ENCODE measurements around the gene CDX1. TPM values are rescaled to one million over a fixed set of nuclear protein-coding genes. Genes with fewer than 3 reads are reported as not detected.

CDX1 gene
- total and polyA plus RNA-seq, 8 donors: 0.31 to 472 (median 2.0) TPM; not detected in 5

- WGBS, 5 donors: 67 to 78% (median 73%) methylated on average over 4 of the region's 4 CpGs
- no peak overlapping the region for H3K4me3 ChIP-seq
- peaks cover 0 to 28% (median 11%) of the 10 kb centered on the region in 4 donors for H3K4me1 ChIP-seq
- peaks cover 0 to 4% (median 0%) of the 10 kb centered on the region in 3 donors for H3K27me3 ChIP-seq
- intact Hi-C loops (cut with DNase I; ENCODE audit: low total_unique reads): no loop called here
- no peak overlapping the region for H3K27ac ChIP-seq
- no peak for DNase-seq
- H3K9me3 ChIP-seq: no peaks in the 10 kb centered on the region
- H3K36me3 ChIP-seq: no peaks in the 10 kb centered on the region
- no peak for TF ChIP-seq CTCF (IDR thresholded peaks at IDR 0.05)
- TF ChIP-seq EP300 (IDR thresholded peaks at IDR 0.05): no peak
Measured at GRCh38 chr5:150177721-150178120, 11.1 kb downstream of the CDX1 start.

DNA sequence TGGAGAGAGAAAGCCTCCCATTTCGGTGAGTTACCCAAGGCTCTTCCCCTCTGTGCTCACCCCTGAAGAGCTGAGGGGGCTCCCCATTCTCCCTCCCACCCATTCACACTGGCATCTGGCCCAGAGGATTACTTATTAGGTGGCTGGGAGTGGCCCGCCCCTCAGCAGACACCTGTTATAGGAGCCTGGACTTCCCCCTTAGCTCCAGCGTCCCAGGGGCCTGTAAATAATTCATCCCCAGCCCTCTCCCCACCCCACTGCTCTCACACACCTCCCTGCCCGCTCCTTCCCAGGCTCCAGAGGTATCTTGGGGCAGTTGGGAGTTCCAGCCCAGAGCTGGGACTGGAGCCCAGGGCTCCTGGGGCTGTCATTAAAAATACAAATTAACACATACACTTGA lies 11.7 kb downstream of the CDX1 start:
- Histone ChIP-seq H3K27ac (no peak overlapping the region), H3K4me1 (peaks cover 0 to 32% (median 11%) of the 10 kb centered on the region in 4 donors), H3K4me3 (no peak overlapping the region), H3K9me3 (no peaks in the 10 kb centered on the region), H3K36me3 (no peaks in the 10 kb centered on the region), H3K27me3 (peaks cover 0 to 4% (median 0%) of the 10 kb centered on the region in 3 donors)
- intact Hi-C loops (cut with DNase I; ENCODE audit: low total_unique reads): no loop called here
- WGBS, 5 donors: 43 to 71% (median 47%) methylated on average over 4 of the region's 4 CpGs
- TF ChIP-seq POLR2A (IDR thresholded peaks at IDR 0.05): no peak
- DNase-seq: no peak

GRCh38 chr5:150179019-150179620 lies 12.5 kb downstream of the CDX1 start:
- WGBS, 5 donors: 83 to 92% (median 90%) methylated on average over 6 to 7 of the region's 7 CpGs
- no peaks in the 10 kb centered on the region for H3K36me3 ChIP-seq
- no peaks in the 10 kb centered on the region for H3K9me3 ChIP-seq
- peaks cover 0 to 32% (median 11%) of the 10 kb centered on the region in 4 donors for H3K4me1 ChIP-seq
- no peak overlapping the region for H3K4me3 ChIP-seq
- peak overlapping the region in 1 of 5 donors; percentile 75 for H3K27ac ChIP-seq
- no peak for TF ChIP-seq POLR2AphosphoS5 (IDR thresholded peaks at IDR 0.05)
- no peak for TF ChIP-seq POLR2A (IDR thresholded peaks at IDR 0.05)
- no peak for TF ChIP-seq EP300 (IDR thresholded peaks at IDR 0.05)
- no peak for TF ChIP-seq CTCF (IDR thresholded peaks at IDR 0.05)
- H3K27me3 ChIP-seq: peaks cover 0 to 3% (median 0%) of the 10 kb centered on the region in 3 donors
- intact Hi-C loops (cut with DNase I; ENCODE audit: low total_unique reads): no loop called here
- DNase-seq: no peak

DNA sequence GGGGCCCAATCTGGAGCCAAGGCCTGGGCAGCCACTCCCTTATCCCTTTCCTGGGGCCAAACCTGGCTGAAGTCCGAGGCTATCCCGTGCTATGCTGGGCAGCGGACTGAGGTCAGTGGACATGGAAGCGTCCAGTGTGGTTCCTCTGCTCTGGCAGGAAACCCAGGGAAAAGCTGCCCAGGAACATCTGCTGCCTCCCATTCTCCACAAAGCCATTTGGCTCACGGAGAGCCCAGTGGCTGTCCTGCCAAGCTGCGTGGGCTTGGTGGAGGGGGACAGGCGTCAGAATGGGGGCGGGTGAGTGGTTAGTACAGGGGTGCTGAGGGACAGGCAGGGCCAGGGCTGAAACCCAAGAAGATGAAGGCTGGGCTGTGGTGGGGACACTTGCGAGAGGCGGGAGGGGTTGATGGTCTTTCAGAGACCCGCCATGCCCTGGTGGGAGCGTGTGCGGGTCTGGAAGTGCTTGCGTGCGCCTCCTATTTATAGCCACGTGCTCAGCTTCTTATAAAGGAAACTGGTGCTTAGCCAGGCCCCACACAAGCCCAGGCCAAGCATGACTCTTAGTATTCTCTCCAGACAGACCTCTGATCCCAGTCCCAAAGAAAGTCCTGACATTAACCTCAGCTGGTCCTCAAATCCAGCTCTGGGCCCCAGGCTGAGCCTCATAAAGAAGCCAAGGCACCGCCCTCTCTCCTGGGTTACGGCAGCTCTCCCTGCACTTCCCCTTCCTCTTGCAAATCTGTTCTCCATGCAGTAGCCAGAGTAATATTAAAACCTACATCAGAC lies 13.9 kb downstream of the CDX1 start:
- H3K4me1 ChIP-seq: peaks cover 0 to 33% (median 12%) of the 10 kb centered on the region in 4 donors
- intact Hi-C loops (cut with DNase I; ENCODE audit: low total_unique reads): no loop called here
- peak in 1 of 2 donors; percentile 68 for DNase-seq
- WGBS, 5 donors: 55 to 79% (median 70%) methylated on average over 17 to 18 of the region's 18 CpGs
- H3K27me3 ChIP-seq: no peaks in the 10 kb centered on the region
- H3K4me3 ChIP-seq: no peak overlapping the region
- no peaks in the 10 kb centered on the region for H3K36me3 ChIP-seq
- TF ChIP-seq EP300 (IDR thresholded peaks at IDR 0.05) (no peak), CTCF (IDR thresholded peaks at IDR 0.05) (no peak), POLR2AphosphoS5 (IDR thresholded peaks at IDR 0.05) (peak in 1 of 3 donors; percentile 48), POLR2A (IDR thresholded peaks at IDR 0.05) (no peak)
- peak overlapping the region; percentile 29 to 77 (median 61) for H3K27ac ChIP-seq
- H3K9me3 ChIP-seq: no peaks in the 10 kb centered on the region
